Activated CD8-positive, alpha-beta memory T cell treated with anti-CD3 and anti-CD28 coated beads for 1 hour (primary cell): ENCODE results near the gene TTC34.

Experiments
- DNase-seq, 2 donors: peaks; one replicate each; pipeline ENCODE4 v3.0.0-alpha.2; 2020; ENCODE audit warnings: low read depth in 1 of 2; ENCODE audit errors: extremely low read depth in 1 of 2

Gene TTC34, protein sequence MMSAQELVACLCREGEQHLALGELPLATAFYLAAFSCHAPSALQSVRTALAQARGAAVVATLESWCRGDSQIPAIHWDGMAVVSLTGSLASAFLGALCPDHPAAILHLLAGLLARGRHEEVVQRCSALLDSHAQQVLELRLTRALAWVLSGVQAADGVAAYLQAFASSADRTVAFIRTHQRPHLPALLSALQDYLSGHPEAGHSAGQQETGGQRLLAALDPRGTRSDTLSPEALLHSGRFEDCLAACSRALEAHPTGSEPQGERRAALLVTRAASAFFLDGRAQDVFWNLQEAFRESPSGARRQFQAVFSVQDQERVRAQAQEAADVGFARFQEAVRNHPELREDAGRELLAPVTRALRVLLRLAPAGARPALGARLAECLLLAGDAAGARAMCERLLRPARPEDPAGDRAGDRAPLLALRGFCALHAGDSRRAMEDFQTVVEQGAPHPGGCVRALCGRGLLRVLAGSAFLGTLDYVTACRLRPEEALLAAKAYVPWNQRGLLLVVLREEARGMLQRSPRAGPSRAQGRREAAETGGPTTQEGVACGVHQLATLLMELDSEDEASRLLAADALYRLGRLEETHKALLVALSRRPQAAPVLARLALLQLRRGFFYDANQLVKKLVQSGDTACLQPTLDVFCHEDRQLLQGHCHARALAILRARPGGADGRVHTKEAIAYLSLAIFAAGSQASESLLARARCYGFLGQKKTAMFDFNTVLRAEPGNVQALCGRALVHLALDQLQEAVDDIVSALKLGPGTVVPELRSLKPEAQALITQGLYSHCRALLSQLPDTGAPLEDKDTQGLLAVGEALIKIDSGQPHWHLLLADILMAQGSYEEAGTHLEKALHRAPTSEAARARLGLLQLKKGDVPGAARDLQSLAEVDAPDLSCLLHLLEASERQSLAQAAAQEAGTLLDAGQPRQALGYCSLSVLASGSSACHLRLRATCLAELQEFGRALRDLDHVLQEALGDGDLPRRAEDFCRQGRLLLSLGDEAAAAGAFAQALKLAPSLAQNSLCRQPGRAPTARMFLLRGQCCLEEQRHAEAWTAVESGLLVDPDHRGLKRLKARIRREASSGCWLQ

GRCh38 chr1:2801535-2802291 is at the start of gene TTC34:
TSS of gene TTC34 (minus strand) at chr1:2801693. CDS start at chr1:2800827, 866 bp downstream.
- DNase-seq: peak in 1 of 2 donors; percentile 14

DNA sequence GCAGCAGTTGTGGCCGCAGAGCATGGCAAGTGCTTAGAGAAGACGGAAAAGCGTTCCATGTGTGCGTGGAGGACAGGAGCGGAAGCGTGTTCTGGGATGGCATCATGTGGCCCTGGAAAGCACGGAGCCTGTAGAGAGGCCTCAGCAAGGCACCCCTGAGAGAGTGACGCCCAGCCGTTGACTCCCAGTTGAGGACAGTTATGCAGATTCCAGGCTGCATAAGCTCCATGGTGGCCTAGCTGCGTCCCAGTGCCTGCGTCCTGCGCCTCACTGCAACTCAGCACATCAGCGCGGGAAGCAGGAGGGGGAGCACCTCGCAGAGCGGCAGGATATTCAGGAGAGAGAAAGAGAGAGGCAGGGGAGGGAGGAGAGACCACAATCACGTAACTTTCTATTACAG is 49.0 kb upstream of the TTC34 start:
- DNase-seq: no peak

GRCh38 chr1:2848006-2848670 is 46.6 kb upstream of the TTC34 start:
- DNase-seq: no peak

- DNase-seq: no peak
Observed at GRCh38 chr1:2847086-2847985, 45.8 kb upstream of the TTC34 start.

DNA sequence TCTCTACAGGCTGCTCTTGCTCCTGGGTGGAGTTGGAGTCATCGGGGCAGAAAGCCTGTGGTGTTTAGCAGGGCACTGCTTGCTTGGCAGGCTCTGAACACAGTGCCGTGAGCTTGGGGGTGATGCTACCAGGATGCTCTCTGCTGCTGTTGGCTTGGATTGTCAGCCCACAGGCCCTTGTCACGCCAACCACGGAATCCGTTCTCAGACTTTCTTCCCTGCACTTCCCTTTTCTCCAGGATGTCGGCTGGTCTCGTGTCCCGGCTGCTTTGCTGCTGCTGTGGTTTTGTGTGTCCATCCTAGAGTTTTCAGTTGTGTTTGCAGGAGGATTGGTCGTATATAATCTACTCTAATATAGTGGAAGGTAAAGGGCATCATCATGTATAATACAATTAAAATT is 44.4 kb upstream of the TTC34 start:
- no peak for DNase-seq

DNA sequence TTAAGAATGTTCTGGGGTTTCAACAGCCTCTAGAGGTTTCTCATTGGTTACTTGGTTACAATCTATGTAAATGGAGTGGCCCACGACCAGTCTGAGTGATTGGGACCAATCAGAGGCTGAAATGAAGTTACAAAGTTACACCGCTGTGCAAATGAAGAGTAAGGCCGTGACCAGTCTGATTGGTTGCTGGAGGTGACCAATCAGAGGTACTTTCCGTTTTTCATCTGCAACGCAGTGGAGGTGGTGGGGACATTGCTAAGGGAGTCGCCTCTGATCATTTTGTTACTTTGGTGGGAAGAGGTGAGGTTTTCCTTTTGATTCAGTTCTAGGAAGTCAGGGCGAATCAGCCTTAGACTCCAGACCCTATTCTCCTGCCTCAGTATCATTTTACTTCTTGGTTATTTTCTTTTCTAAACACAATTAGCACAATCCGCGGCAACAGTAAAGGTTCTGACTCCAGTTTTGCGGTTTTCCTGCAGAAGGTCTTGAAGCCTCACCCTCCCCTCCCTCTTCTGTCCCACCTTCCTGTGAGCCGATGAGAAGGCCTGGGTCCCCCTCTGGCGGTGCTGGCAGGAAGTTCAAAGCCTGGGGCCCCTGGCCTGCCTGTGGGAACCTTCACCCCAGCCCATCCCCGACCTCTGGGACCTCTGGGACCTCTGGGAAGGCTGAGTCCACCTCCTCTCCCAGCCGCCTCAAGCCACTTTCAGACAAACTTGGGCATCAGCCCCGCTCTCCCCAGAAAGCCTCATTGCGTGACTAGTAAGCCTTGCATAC is 38.7 kb upstream of the TTC34 start:
- peak; percentile 10 to 27 for DNase-seq

GRCh38 chr1:2837823-2838222 is 36.3 kb upstream of the TTC34 start:
- DNase-seq: no peak

- no peak for DNase-seq
Observed at GRCh38 chr1:2837316-2837715, 35.8 kb upstream of the TTC34 start.

GRCh38 chr1:2836333-2836970 is 35.0 kb upstream of the TTC34 start:
- DNase-seq: no peak

GRCh38 chr1:2835650-2836159 is 34.2 kb upstream of the TTC34 start:
- DNase-seq: no peak

GRCh38 chr1:2834741-2835564 is 33.5 kb upstream of the TTC34 start:
- no peak for DNase-seq

DNA sequence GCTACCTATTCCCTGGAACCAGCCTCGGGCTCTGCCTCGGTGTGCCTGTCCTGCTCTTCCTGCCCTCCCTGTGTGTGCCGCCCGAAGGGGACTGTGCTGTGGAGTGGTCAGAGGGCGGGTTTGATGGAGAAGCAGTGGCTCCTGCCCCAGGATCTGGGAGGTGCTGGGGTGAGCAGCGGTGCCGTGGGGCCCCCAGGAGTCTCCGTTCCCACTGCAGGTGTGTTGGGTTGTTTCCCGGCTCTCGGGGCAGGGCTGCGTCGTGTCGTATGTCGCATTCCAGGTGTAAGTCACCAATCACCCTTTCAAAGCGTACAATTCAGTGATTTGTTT is 32.6 kb upstream of the TTC34 start:
- no peak for DNase-seq

DNA sequence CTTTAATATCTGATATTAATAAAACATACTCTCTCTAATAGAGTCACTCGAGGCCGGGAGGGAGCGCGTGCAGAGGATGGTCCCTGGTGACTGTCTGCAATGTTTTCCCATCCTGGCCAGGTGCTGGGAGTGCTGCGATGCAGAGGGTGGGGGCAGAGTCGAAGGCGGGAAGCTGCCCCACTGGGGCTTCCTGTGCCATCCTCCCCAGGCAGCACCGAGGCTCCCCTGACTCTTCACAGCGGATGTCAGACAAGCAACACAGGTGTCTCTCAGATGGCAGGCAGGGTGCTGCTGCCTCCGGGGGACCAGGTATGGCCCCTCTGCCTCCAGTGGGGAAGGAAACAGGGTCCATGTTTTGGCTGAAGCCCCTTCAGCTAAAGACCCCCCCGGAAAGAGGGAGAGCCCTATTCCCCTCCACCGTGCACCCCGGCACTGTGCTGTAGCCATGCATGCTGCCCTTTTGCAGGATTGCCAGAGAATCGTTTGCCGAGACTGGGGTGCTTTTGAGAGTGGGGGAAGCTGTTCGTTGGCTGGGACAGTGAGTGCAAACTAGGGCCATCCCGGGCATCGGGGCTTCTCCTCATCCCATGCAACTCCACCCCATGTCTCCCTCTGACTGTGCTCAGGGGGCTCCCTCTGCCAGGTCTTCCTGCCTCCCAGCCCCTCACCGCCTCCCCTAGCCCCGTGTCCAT is 32.1 kb upstream of the TTC34 start:
- no peak for DNase-seq

- no peak for DNase-seq
Observed at GRCh38 chr1:2832506-2833453, 31.3 kb upstream of the TTC34 start.

GRCh38 chr1:2831596-2832212 is 30.2 kb upstream of the TTC34 start:
- no peak for DNase-seq
